ENCODE data around the gene NECAB3.
A peak's percentile ranks its signal among the peaks of the same experiment; 100 is the strongest.

The NECAB3 gene

DNA sequence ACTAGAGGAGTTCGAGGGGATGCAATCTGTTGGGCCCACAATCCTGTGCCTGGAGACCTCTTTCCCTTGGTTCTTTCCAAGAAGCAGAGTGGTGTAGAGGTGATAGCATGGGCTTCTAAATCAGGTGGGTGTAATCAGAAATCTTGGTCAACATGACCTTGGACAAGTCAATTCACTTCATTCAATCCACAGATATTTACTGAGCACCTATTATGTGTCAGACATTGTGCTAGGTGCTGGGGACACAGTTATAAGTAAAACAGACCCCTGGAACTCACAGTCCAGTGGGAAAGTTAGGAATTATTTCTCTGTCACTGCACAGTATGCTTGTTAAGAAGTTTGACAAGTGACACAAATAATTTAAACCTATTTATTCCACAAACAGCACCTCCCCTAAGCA is 15.3 kb upstream of the NECAB3 start:
- Mint-ChIP-seq H3K27ac (no peak overlapping the region), H3K4me3 (no peak overlapping the region), H3K4me1 (peaks cover 34% of the 10 kb centered on the region), H3K9me3 (no peaks in the 10 kb centered on the region), H3K27me3 (ENCODE audit: low read depth, poor library complexity) (peaks cover 2% of the 10 kb centered on the region), H3K36me3 (ENCODE audit: low read depth) (no peaks in the 10 kb centered on the region)
- no peak for TF ChIP-seq CTCF (IDR thresholded peaks at IDR 0.05)
- no peak for DNase-seq

- no peak overlapping the region for H3K4me3 Mint-ChIP-seq
- no peaks in the 10 kb centered on the region for H3K9me3 Mint-ChIP-seq
- no peak for DNase-seq
These were observed 14.8 kb upstream of the NECAB3 start for GRCh38 chr20:33688938-33689424.

GRCh38 chr20:33687993-33688937 is 14.0 kb upstream of the NECAB3 start:
- Mint-ChIP-seq H3K4me3 (no peak overlapping the region), H3K27ac (no peak overlapping the region), H3K9me3 (no peaks in the 10 kb centered on the region), H3K4me1 (peaks cover 26% of the 10 kb centered on the region), H3K36me3 (ENCODE audit: low read depth) (no peaks in the 10 kb centered on the region), H3K27me3 (ENCODE audit: low read depth, poor library complexity) (peaks cover 2% of the 10 kb centered on the region)
- TF ChIP-seq CTCF (IDR thresholded peaks at IDR 0.05), result no peak
- no peak for DNase-seq

More at GRCh38 chr20:33688938-33689424, 14.8 kb upstream of the NECAB3 start:
- no peak overlapping the region for H3K27ac Mint-ChIP-seq
- no peak for TF ChIP-seq CTCF (IDR thresholded peaks at IDR 0.05)
- peaks cover 2% of the 10 kb centered on the region for H3K27me3 Mint-ChIP-seq (ENCODE audit: low read depth, poor library complexity)
- H3K36me3 Mint-ChIP-seq (ENCODE audit: low read depth), result no peaks in the 10 kb centered on the region
- peaks cover 33% of the 10 kb centered on the region for H3K4me1 Mint-ChIP-seq

- H3K27me3 Mint-ChIP-seq (ENCODE audit: low read depth, poor library complexity), result peaks cover 2% of the 10 kb centered on the region
- no peak overlapping the region for H3K27ac Mint-ChIP-seq
- no peaks in the 10 kb centered on the region for H3K36me3 Mint-ChIP-seq (ENCODE audit: low read depth)
- DNase-seq, result no peak
- H3K9me3 Mint-ChIP-seq, result no peaks in the 10 kb centered on the region
- TF ChIP-seq CTCF (IDR thresholded peaks at IDR 0.05), result no peak
- H3K4me1 Mint-ChIP-seq, result peaks cover 33% of the 10 kb centered on the region
- H3K4me3 Mint-ChIP-seq, result no peak overlapping the region
These were observed 13.2 kb upstream of the NECAB3 start for GRCh38 chr20:33687370-33687915.

DNA sequence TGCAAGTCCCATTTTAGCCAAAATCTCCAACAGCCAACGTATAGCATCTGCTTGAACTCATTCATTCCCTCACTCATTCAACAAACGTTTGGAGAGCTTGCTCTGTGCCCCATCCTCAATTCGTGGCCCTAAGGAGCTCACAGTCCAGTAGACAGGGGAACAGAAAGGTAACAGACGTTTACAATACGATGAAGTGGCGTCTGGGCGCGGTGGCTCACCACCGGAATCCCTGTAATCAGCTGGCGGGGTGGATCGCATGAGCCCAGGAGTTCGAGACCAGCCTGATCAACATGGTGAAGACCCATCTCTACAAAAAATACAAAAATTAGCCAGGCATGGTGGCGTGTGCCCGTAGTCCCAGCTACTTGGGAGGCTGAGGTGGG is 12.7 kb upstream of the NECAB3 start:
- H3K27me3 Mint-ChIP-seq (ENCODE audit: low read depth, poor library complexity), result peaks cover 2% of the 10 kb centered on the region
- DNase-seq, result no peak
- peaks cover 37% of the 10 kb centered on the region for H3K4me1 Mint-ChIP-seq
- peak overlapping the region; percentile 80 for H3K4me3 Mint-ChIP-seq
- TF ChIP-seq CTCF (IDR thresholded peaks at IDR 0.05), result no peak
- no peak overlapping the region for H3K27ac Mint-ChIP-seq
- no peaks in the 10 kb centered on the region for H3K36me3 Mint-ChIP-seq (ENCODE audit: low read depth)
- no peaks in the 10 kb centered on the region for H3K9me3 Mint-ChIP-seq
